ENCODE measurements around the gene REEP3.
"Not testable (repeated sequence)": the region's sequence is repeated elsewhere in the genome, so short reads cannot be mapped to it uniquely, and the experiment has no call there.

REEP3 gene

GRCh38 chr10:63520500-63521415, at the start of gene REEP3:
REEP3 (plus strand) TSS chr10:63521401; CDS start chr10:63521546, 145 bp downstream.
- DNase-seq (ENCODE audit: low spot score) = peak; percentile 66

- DNase-seq (ENCODE audit: low spot score) = no peak
Measured at GRCh38 chr10:63474488-63474887, 46.7 kb upstream of the REEP3 start.

DNA sequence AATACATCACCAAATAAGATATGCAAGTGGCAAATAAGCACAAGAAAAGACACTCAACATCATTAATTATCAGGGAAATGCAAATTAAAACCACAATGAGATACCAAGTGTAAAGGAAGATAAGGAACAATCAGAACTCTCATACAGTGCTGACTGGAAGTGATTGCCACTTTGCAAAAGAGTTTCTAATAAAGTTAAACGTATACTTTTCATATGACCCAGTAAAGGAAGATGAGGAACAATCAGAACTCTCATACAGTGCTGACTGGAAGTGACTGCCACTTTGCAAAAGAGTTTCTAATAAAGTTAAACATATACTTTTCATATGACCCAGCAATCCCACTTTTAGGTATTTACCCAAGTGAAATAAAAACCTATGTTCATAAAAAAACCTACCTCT, 43.3 kb upstream of the REEP3 start:
- DNase-seq (ENCODE audit: low spot score) = no peak

- DNase-seq (ENCODE audit: low spot score) = no peak
Measured at GRCh38 chr10:63478564-63478963, 42.6 kb upstream of the REEP3 start.

- no peak for DNase-seq (ENCODE audit: low spot score)
Measured at GRCh38 chr10:63480237-63480636, 41.0 kb upstream of the REEP3 start.

GRCh38 chr10:63481815-63482421, 39.3 kb upstream of the REEP3 start:
- no peak for DNase-seq (ENCODE audit: low spot score)

- DNase-seq (ENCODE audit: low spot score) = no peak
Measured at GRCh38 chr10:63483983-63484382, 37.2 kb upstream of the REEP3 start.

DNA sequence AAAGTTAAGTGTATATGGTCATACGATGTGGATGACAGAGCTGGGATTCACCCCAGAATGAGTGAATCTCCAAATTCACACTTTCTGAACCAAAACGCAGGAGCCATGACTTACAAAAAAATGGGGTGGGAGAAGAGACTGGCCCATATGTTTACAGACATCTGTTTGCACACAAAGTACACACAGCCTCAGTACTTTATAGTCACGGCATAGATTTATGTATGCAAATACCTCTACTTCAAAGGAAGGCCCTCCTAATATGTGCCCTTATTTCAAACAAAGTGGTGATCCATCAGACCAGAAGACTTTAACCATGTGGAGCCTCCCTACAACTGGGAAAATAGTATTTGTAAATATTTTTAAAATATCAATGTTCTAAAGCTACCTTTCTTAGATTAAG, 33.2 kb upstream of the REEP3 start:
- no peak for DNase-seq (ENCODE audit: low spot score)

DNA sequence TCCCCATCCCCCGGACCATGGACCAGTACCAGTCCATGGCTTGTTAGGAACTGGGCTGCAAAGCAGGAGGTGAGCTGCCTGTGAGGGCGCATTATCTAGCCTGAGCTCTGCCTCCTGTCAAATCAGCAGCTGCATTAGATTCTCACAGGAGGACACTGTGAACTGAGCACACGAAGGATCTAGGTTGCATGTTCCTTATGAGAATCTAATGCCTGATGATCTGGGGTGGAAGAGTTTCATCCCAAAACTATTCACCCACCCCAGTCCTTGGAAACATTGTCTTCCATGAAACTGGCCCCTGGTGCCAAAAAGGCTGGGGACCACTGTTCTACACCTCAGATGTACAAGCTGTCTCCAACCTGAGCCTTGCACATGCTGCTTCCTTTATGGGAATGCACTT, 31.4 kb upstream of the REEP3 start:
- DNase-seq (ENCODE audit: low spot score) = no peak

DNA sequence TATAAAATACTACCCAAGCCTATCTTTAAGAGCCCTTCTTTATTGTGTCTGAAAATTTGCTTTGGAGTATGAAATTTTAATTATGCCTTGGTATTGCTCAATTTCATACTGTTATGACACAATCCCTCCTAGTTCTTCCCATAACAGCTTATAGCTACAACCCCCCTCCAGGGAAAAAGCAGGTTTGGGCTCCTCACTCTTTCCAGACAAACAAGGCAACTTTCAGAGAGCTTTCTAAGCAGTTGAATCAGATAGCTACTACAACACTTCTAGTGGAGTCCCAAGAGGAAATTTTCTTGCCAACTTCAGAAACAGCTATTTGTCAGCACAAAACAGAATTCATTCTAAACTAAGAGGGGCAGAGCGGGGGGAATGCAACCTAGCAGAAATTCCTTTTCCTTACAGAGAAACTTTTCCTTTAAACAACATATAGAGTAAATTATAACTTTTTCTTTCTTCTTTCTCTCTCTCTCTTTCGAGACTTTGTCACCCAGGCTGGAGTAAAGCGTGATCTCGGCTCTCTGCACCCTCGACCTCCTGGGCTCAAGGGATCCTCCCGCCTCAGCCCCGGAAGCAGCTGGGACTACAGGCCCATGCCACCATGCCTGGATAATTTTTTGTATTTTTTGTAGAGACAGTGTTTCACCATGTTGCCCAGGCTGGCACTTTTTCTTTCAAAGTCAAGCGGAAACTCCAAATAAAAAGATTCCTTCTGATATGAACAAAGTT, 29.4 kb upstream of the REEP3 start:
- no peak for DNase-seq (ENCODE audit: low spot score)

- not testable (repeated sequence) for DNase-seq (ENCODE audit: low spot score)
Measured at GRCh38 chr10:63492317-63492690, 28.9 kb upstream of the REEP3 start.

GRCh38 chr10:63493004-63493403, 28.2 kb upstream of the REEP3 start:
- no peak for DNase-seq (ENCODE audit: low spot score)

- no peak for DNase-seq (ENCODE audit: low spot score)
Measured at GRCh38 chr10:63494951-63495350, 26.2 kb upstream of the REEP3 start.

- DNase-seq (ENCODE audit: low spot score) = no peak
Measured at GRCh38 chr10:63496561-63496960, 24.6 kb upstream of the REEP3 start.

GRCh38 chr10:63497321-63497720, 23.9 kb upstream of the REEP3 start:
- DNase-seq (ENCODE audit: low spot score) = no peak

DNA sequence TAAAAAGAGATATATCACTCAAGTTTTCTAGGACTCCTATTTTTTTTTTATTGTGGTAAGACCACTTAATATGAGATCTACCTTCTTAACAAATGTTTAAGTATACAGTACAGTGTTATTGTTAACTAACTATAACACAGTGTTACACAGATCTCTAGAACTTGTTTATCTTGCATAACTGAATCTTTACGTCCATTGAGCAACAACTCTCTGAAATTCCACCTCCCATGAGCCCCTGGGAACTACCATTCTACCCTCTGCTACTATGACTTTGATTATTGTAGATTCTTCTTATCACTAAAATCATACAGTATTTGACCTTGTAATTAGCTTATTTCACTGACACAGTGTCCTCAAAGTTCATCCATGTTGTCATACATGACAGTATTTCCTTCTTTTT, 22.5 kb upstream of the REEP3 start:
- no peak for DNase-seq (ENCODE audit: low spot score)

GRCh38 chr10:63500551-63500950, 20.6 kb upstream of the REEP3 start:
- not testable (repeated sequence) for DNase-seq (ENCODE audit: low spot score)

DNA sequence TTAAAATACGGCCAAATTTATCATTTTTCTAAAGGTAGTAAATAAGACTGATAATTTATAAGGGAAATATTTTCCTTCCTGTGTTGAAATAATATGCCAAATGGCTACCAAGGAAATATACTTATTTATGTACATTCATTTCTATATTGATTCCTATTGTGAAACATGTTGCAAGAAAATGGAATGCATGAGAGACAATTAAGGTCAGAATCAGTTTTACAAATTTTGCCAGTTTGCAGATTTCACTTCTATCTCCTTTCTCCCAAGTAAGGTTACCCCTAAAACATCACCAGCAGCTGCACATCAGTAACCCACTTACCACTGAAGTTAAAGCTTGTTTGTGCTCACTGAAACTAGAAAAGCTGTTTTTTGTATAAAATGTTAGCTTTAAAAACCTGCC, 19.2 kb upstream of the REEP3 start:
- DNase-seq (ENCODE audit: low spot score) = no peak

DNA sequence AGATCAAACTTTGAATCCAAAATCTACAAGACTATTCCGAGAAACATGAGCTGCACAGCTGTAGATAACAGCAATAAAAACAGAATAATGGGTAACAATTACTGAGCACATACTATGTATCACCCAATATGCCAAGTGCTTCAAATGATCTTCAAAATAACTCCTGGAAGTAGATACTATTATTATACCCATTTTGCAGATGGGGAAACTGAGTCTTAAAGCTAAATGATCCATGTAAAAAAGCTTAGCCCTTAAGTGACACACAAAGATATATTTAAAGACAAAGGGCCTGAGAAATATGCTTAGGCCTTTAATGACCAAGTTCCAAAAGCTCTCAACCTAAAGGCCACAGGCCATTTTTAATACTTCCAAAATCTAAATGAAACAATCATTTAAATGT, 18.4 kb upstream of the REEP3 start:
- no peak for DNase-seq (ENCODE audit: low spot score)

- DNase-seq (ENCODE audit: low spot score) = no peak
Measured at GRCh38 chr10:63503395-63503794, 17.8 kb upstream of the REEP3 start.

DNA sequence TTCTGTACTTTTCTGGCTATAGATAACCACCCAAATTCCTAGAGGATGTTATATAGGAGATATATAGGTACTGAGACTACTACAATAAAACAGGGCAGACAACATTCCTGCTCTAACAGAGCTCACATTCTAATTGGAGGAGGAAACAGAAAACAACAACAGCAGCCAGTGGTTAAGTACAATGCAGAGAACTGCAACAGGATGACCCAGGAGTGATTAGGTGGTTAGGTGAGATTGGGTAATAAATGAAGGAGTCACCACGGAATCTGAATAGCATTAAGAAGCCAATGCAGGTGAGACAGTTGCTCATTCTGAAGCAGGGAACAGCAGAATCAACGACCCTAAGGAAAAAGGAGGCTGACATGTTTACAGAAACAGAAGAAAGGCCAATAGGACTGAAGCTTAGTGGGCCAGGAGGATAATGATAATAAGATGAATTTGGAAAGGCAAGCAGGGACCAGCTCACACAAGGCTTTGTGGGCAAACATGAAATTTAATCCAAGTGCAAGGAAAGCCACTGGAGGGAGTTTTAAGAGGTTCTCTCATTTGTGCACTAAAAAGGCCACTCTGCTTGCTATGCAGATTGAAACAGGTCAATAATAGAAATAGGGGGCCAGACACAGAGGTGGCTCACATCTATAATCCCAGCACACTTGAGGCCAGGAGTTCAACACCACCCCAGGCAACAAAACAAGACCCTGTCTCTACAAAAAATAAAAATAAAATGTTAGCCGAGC, 16.9 kb upstream of the REEP3 start:
- DNase-seq (ENCODE audit: low spot score) = no peak

DNA sequence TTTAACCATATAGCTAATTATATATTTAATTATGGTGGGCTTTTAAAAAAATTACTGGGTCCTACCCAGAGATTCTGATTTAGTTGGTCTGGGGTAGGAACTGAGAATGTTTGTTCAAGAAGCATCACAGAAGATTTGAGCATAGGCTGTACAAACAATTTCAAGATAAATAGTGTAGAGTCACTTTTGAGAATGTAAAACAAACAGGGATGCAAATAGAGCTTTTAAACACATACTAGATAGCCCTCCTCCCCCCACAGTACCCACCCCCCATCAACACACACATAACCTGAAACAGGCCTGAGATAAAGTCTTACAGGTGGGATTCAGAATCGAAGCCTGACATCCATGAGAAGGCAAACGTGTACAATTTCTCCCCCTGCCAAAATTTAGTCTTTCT, 15.6 kb upstream of the REEP3 start:
- no peak for DNase-seq (ENCODE audit: low spot score)

All from cerebellar cortex (tissue), 1 donor.